Trophoblast cell (in vitro differentiated cells and primary cell): ENCODE measurements around the gene DOCK3.

ENCODE experiments used
- DNase-seq, 2 donors: peaks; one replicate each; pipeline ENCODE4 v3.0.0-alpha.2; 2016
- H2AFZ ChIP-seq: 2 replicates; pipeline ENCODE4 v1.6.1; 2013; ENCODE audit warnings: low read length, moderate library complexity, mild to moderate bottlenecking; ENCODE audit not compliant: insufficient read depth, poor library complexity
- H2AK5ac ChIP-seq: 2 replicates; pipeline ENCODE4 v1.6.1; 2013; ENCODE audit warnings: mild to moderate bottlenecking, low read length
- H2BK120ac ChIP-seq: 2 replicates; pipeline ENCODE4 v1.6.1; 2013; ENCODE audit warnings: low read length, mild to moderate bottlenecking, moderate library complexity; ENCODE audit not compliant: insufficient read depth, poor library complexity
- H2BK12ac ChIP-seq: 2 replicates; pipeline ENCODE4 v1.6.1; 2013; ENCODE audit warnings: mild to moderate bottlenecking, low read length, moderate library complexity
- H2BK5ac ChIP-seq: 2 replicates; pipeline ENCODE4 v1.6.1; 2013; ENCODE audit warnings: low read length, low read depth, moderate library complexity, mild to moderate bottlenecking; ENCODE audit not compliant: poor library complexity
- H3K14ac ChIP-seq: 2 replicates; pipeline ENCODE4 v1.6.1; 2013; ENCODE audit warnings: mild to moderate bottlenecking, low read length
- H3K18ac ChIP-seq: 2 replicates; pipeline ENCODE4 v1.6.1; 2013; ENCODE audit warnings: mild to moderate bottlenecking, low read length
- H3K23ac ChIP-seq: 2 replicates; pipeline ENCODE4 v1.6.1; 2013; ENCODE audit warnings: low read length
- H3K27ac ChIP-seq: 2 replicates; pipeline ENCODE4 v1.5.1; 2013; ENCODE audit warnings: low read depth, mild to moderate bottlenecking, inconsistent platforms, low read length, moderate library complexity
- H3K27me3 ChIP-seq: 2 replicates; pipeline ENCODE4 v1.6.1; 2013; ENCODE audit warnings: inconsistent platforms, mild to moderate bottlenecking, low read length, moderate library complexity; ENCODE audit not compliant: insufficient read depth
- H3K36me3 ChIP-seq, 2 experiments: 1 replicate in 1 of 2; 2 replicates in 1 of 2; pipeline ENCODE4 v1.6.1; 2013; ENCODE audit warnings: low read length in 2 of 2, mild to moderate bottlenecking in 2 of 2, moderate library complexity in 1 of 2; ENCODE audit not compliant: insufficient read depth in 2 of 2, control insufficient read depth in 1 of 2
- H3K4ac ChIP-seq: 2 replicates; pipeline ENCODE4 v1.6.1; 2013; ENCODE audit warnings: low read depth, mild to moderate bottlenecking, low read length, moderate library complexity
- H3K4me1 ChIP-seq, 2 experiments: 1 replicate in 1 of 2; 2 replicates in 1 of 2; pipeline ENCODE4 v1.6.1; 2013; ENCODE audit warnings: low read length in 2 of 2, mild to moderate bottlenecking in 2 of 2, moderate library complexity in 1 of 2; ENCODE audit not compliant: insufficient read depth in 2 of 2, control insufficient read depth in 1 of 2
- H3K4me2 ChIP-seq: 2 replicates; pipeline ENCODE4 v1.6.1; 2013; ENCODE audit warnings: inconsistent platforms, mild to moderate bottlenecking, low read length, moderate library complexity
- H3K4me3 ChIP-seq: 2 replicates; pipeline ENCODE4 v1.5.1; 2013; ENCODE audit warnings: mild to moderate bottlenecking, low read depth, low read length, inconsistent platforms
- H3K79me1 ChIP-seq: one replicate; pipeline ENCODE4 v1.6.1; 2013; ENCODE audit warnings: low read length
- H3K79me2 ChIP-seq: 2 replicates; pipeline ENCODE4 v1.6.1; 2013; ENCODE audit warnings: low read length, mild to moderate bottlenecking; ENCODE audit not compliant: control insufficient read depth, insufficient read depth, poor library complexity
- H3K9ac ChIP-seq: 2 replicates; pipeline ENCODE4 v1.6.1; 2013; ENCODE audit warnings: mild to moderate bottlenecking, low read length
- H3K9me3 ChIP-seq: 2 replicates; pipeline ENCODE4 v1.6.1; 2013; ENCODE audit warnings: low read depth, mild to moderate bottlenecking, control low read depth, inconsistent platforms, low read length; ENCODE audit not compliant: insufficient read depth
- H4K12ac ChIP-seq: 2 replicates; pipeline ENCODE4 v1.6.1; 2013; ENCODE audit warnings: low read depth, mild to moderate bottlenecking, low read length, moderate library complexity
- H4K8ac ChIP-seq: 2 replicates; pipeline ENCODE4 v1.6.1; 2013; ENCODE audit warnings: low read depth, mild to moderate bottlenecking, low read length, moderate library complexity
- H4K91ac ChIP-seq: one replicate; pipeline ENCODE4 v1.6.1; 2013; ENCODE audit warnings: low read depth, mild to moderate bottlenecking, low read length, moderate library complexity
- WGBS: extraction: QIAGEN DNeasy Blood & Tissue Kit; methylation state at CpG from one replicate; pipeline ENCODE4 v1.1.7; 2013; ENCODE audit warnings: missing lambda C conversion rate; ENCODE audit not compliant: insufficient read length, insufficient coverage; ENCODE audit errors: extremely low coverage; 5-methylcytosine and 5-hydroxymethylcytosine counted together

DOCK3 gene

DNA sequence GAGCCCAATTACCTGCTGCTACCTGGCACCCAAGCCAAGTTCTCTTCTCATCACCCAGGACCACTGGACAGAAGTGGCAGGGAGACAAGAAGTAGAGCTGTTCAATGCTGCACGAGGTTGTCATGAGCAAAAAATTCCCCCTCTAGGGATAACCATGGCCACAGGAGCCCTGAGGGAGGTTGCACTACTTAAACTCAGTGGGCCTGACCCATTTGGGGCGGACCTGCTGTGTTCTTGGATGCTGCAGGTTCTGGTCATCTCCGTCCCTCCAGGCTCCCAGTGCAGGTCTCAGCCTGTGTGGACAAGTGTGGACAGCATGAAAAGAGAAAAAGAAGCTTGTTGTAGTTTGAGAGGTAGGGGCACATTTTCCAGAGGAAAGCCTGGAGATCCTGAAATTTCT lies 684.3 kb downstream of the DOCK3 start:
- H2BK12ac ChIP-seq, result no peak overlapping the region
- no peak overlapping the region for H3K4me2 ChIP-seq
- H3K79me2 ChIP-seq, result no peaks in the 10 kb centered on the region
- DNase-seq, result no peak
- WGBS, result no CpG with 5 or more reads among the region's 3 CpGs
- H3K14ac ChIP-seq, result no peak overlapping the region
- no peak overlapping the region for H4K12ac ChIP-seq
- no peak overlapping the region for H3K18ac ChIP-seq
- no peak overlapping the region for H2AK5ac ChIP-seq
- H3K27me3 ChIP-seq, result no peaks in the 10 kb centered on the region
- no peak overlapping the region for H3K9ac ChIP-seq
- no peak overlapping the region for H2AFZ ChIP-seq
- H3K4me3 ChIP-seq, result no peak overlapping the region
- no peaks in the 10 kb centered on the region for H3K9me3 ChIP-seq
- H3K4ac ChIP-seq, result no peak overlapping the region
- H4K8ac ChIP-seq, result no peak overlapping the region
- H2BK5ac ChIP-seq, result no peak overlapping the region
- H3K36me3 ChIP-seq, result peaks cover 3 to 22% of the 10 kb centered on the region in 2 experiments
- H3K4me1 ChIP-seq, result no peaks in the 10 kb centered on the region
- no peak overlapping the region for H4K91ac ChIP-seq
- no peak overlapping the region for H3K23ac ChIP-seq
- no peak overlapping the region for H3K27ac ChIP-seq
- H3K79me1 ChIP-seq, result no peaks in the 10 kb centered on the region
- no peak overlapping the region for H2BK120ac ChIP-seq

- Histone ChIP-seq H3K27ac (no peak overlapping the region), H3K4ac (no peak overlapping the region), H3K4me2 (no peak overlapping the region), H2BK5ac (no peak overlapping the region), H3K36me3 (peaks cover 3 to 22% of the 10 kb centered on the region in 2 experiments), H3K9me3 (no peaks in the 10 kb centered on the region), H3K79me1 (no peaks in the 10 kb centered on the region), H3K23ac (no peak overlapping the region), H3K4me1 (no peaks in the 10 kb centered on the region), H3K4me3 (no peak overlapping the region), H2AK5ac (no peak overlapping the region), H3K14ac (no peak overlapping the region), H2BK120ac (no peak overlapping the region), H4K12ac (no peak overlapping the region), H2BK12ac (no peak overlapping the region), H4K8ac (no peak overlapping the region), H3K27me3 (no peaks in the 10 kb centered on the region), H3K79me2 (no peaks in the 10 kb centered on the region), H4K91ac (no peak overlapping the region), H3K18ac (no peak overlapping the region), H3K9ac (no peak overlapping the region), H2AFZ (no peak overlapping the region)
- no peak for DNase-seq
- no CpG with 5 or more reads among the region's 3 CpGs for WGBS
Measured at GRCh38 chr3:51360806-51361205, 686.1 kb downstream of the DOCK3 start.

- DNase-seq, result no peak
- H3K4me2 ChIP-seq, result no peak overlapping the region
- no peak overlapping the region for H4K8ac ChIP-seq
- H3K9me3 ChIP-seq, result no peaks in the 10 kb centered on the region
- no peak overlapping the region for H2BK5ac ChIP-seq
- H3K14ac ChIP-seq, result no peak overlapping the region
- H4K91ac ChIP-seq, result no peak overlapping the region
- H3K79me2 ChIP-seq, result no peaks in the 10 kb centered on the region
- no CpG with 5 or more reads among the region's 6 CpGs for WGBS
- H3K9ac ChIP-seq, result no peak overlapping the region
- H3K23ac ChIP-seq, result no peak overlapping the region
- peaks cover 3 to 20% of the 10 kb centered on the region in 2 experiments for H3K36me3 ChIP-seq
- H3K18ac ChIP-seq, result no peak overlapping the region
- no peak overlapping the region for H3K4me3 ChIP-seq
- no peak overlapping the region for H3K4ac ChIP-seq
- no peaks in the 10 kb centered on the region for H3K27me3 ChIP-seq
- no peak overlapping the region for H2BK12ac ChIP-seq
- no peak overlapping the region for H2AK5ac ChIP-seq
- no peak overlapping the region for H2AFZ ChIP-seq
- H3K27ac ChIP-seq, result no peak overlapping the region
- H2BK120ac ChIP-seq, result no peak overlapping the region
- no peaks in the 10 kb centered on the region for H3K4me1 ChIP-seq
- H3K79me1 ChIP-seq, result no peaks in the 10 kb centered on the region
- H4K12ac ChIP-seq, result no peak overlapping the region
Measured at GRCh38 chr3:51361746-51362145, 687.0 kb downstream of the DOCK3 start.

DNA sequence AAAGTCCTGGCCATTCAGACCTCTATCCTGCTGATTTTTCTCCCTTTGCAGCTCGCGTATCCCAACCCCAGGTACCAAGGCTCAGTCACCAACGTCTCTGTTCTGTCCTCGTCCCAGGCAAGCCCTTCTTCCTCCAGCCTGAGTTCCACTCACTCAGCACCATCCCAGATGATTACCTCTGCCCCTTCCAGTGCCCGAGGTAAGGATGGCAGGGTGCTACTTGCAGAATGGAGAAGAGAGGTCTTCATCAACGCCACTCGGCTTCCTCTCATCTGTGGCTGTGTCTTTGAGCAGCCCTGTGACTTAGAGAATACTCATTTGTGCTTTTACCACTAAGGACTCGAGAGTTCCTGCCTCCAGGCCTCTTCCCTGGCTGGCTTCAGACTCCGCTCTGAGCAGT lies 687.7 kb downstream of the DOCK3 start:
- no peak overlapping the region for H2AK5ac ChIP-seq
- no peak overlapping the region for H4K12ac ChIP-seq
- H4K8ac ChIP-seq, result no peak overlapping the region
- DNase-seq, result no peak
- no peak overlapping the region for H2BK5ac ChIP-seq
- H2AFZ ChIP-seq, result no peak overlapping the region
- no peak overlapping the region for H3K14ac ChIP-seq
- H3K4me3 ChIP-seq, result no peak overlapping the region
- H3K36me3 ChIP-seq, result peaks cover 0 to 17% of the 10 kb centered on the region in 2 experiments
- H3K4me2 ChIP-seq, result no peak overlapping the region
- H3K4ac ChIP-seq, result no peak overlapping the region
- no CpG with 5 or more reads among the region's 9 CpGs for WGBS
- H3K23ac ChIP-seq, result no peak overlapping the region
- H2BK12ac ChIP-seq, result no peak overlapping the region
- H4K91ac ChIP-seq, result no peak overlapping the region
- H3K27ac ChIP-seq, result no peak overlapping the region
- no peaks in the 10 kb centered on the region for H3K27me3 ChIP-seq
- no peaks in the 10 kb centered on the region for H3K9me3 ChIP-seq
- no peaks in the 10 kb centered on the region for H3K79me1 ChIP-seq
- no peak overlapping the region for H3K9ac ChIP-seq
- no peaks in the 10 kb centered on the region for H3K79me2 ChIP-seq
- no peak overlapping the region for H2BK120ac ChIP-seq
- no peak overlapping the region for H3K18ac ChIP-seq
- no peaks in the 10 kb centered on the region for H3K4me1 ChIP-seq
